B cell (primary cell): ENCODE results near the gene RCBTB1. TPM values are rescaled to one million over a fixed set of nuclear protein-coding genes. Genes with fewer than 3 reads are reported as not detected.
"Not testable (repeated sequence)": the region's sequence is repeated elsewhere in the genome, so short reads cannot be mapped to it uniquely, and the experiment has no call there.

Source experiments
- ATAC-seq: fragments of 200-7000 bp; cut with Tn5 transposase; one replicate; pipeline ENCODE4 v1.10.0; 2021; ENCODE audit warnings: low read depth, mild to moderate bottlenecking, moderate number of reproducible peaks, moderate library complexity
- CTCF ChIA-PET: fragments of 350-600 bp; sonication (Branson Sonifier 250); formaldehyde crosslinking; loops from one replicate; lab custom pipeline; 2021; ENCODE audit warnings: antibody characterized with exemption, inconsistent platforms; lab: Charles Lee
- POLR2A ChIA-PET: fragments of 350-600 bp; sonication (Branson Sonifier 250); formaldehyde crosslinking; loops from one replicate; lab custom pipeline; 2021; ENCODE audit warnings: antibody characterized with exemption; lab: Charles Lee
- DNase-seq: peaks from one replicate; pipeline ENCODE4 v3.0.0; 2013
- H2AFZ ChIP-seq: 2 replicates; pipeline ENCODE4 v1.6.1; 2012; ENCODE audit warnings: mild to moderate bottlenecking, low read depth, low read length; ENCODE audit not compliant: insufficient read depth, poor library complexity, severe bottlenecking
- H3K27ac ChIP-seq, 2 donors: 1 replicate in 1 of 2; 2 replicates in 1 of 2; pipeline ENCODE4 v1.5.1; 2012 to 2013; ENCODE audit warnings: low read length in 2 of 2, mild to moderate bottlenecking in 2 of 2, moderate library complexity in 1 of 2
- H3K27me3 ChIP-seq, 4 experiments: fragments of 200-600 bp in 1 of 4; sonication (generic) in 1 of 4; replicated peaks in 1 of 4; 1 replicate in 2 of 4; 2 replicates in 2 of 4; pipeline versions ENCODE4 v1.6.1 to v1.7.0; 2013 to 2016; ENCODE audit warnings: low read length in 3 of 4, mild to moderate bottlenecking in 2 of 4, mixed read lengths in 1 of 4, moderate library complexity in 1 of 4; ENCODE audit not compliant: insufficient read depth in 4 of 4, control insufficient read depth in 3 of 4; ENCODE audit errors: control extremely low read depth in 1 of 4
- H3K36me3 ChIP-seq, 2 experiments: replicated peaks in 1 of 2; 1 replicate in 1 of 2; 2 replicates in 1 of 2; pipeline versions ENCODE4 v1.6.1 to v1.7.1; 2013; ENCODE audit warnings: low read length in 1 of 2; ENCODE audit not compliant: insufficient read depth in 2 of 2, control insufficient read depth in 1 of 2; ENCODE audit errors: control extremely low read depth in 1 of 2, extremely low read depth in 1 of 2
- H3K4me1 ChIP-seq, 2 donors: fragments of 200-600 bp in 1 of 2; sonication (generic) in 1 of 2; 1 replicate in 1 of 2; 2 replicates in 1 of 2; pipeline versions ENCODE4 v1.5.1 to v1.6.1; 2013 to 2017; ENCODE audit warnings: low read length in 2 of 2; ENCODE audit not compliant: control insufficient read depth in 2 of 2, insufficient read depth in 2 of 2
- H3K4me2 ChIP-seq: replicated peaks from 2 replicates; pipeline ENCODE3; 2012; ENCODE audit warnings: mild to moderate bottlenecking, low read depth, low read length; ENCODE audit not compliant: poor library complexity, severe bottlenecking
- H3K4me3 ChIP-seq, 5 experiments: fragments of 200-600 bp in 1 of 5; sonication (generic) in 1 of 5; 1 replicate in 3 of 5; 2 replicates in 2 of 5; pipeline versions ENCODE4 v1.5.1 to v1.7.0; 2011 to 2016; ENCODE audit warnings: low read length in 4 of 5, mild to moderate bottlenecking in 4 of 5, low read depth in 2 of 5, control low read depth in 1 of 5, moderate library complexity in 1 of 5; ENCODE audit not compliant: insufficient read depth in 1 of 5; ENCODE audit errors: control extremely low read depth in 1 of 5, extremely low read depth in 1 of 5
- H3K79me2 ChIP-seq: fragments of 200-600 bp; sonication (generic); one replicate; pipeline ENCODE4 v1.6.0; 2016; ENCODE audit warnings: low read length; ENCODE audit not compliant: control insufficient read depth, insufficient read depth
- H3K9ac ChIP-seq: fragments of 200-600 bp; sonication (generic); 2 replicates; pipeline ENCODE4 v1.6.1; 2017; ENCODE audit warnings: mild to moderate bottlenecking, low read length, moderate library complexity
- H3K9me3 ChIP-seq, 3 donors: one replicate each; pipeline versions ENCODE4 v1.6.1 to v1.7.1; 2013; ENCODE audit warnings: low read length in 2 of 3; ENCODE audit not compliant: control insufficient read depth in 2 of 3, insufficient read depth in 1 of 3; ENCODE audit errors: control extremely low read depth in 1 of 3
- H4K20me1 ChIP-seq: 2 replicates; pipeline ENCODE4 v1.6.0; 2012; ENCODE audit warnings: mild to moderate bottlenecking, low read length; ENCODE audit not compliant: insufficient read depth, control insufficient read depth, poor library complexity, severe bottlenecking
- H3K27ac Mint-ChIP-seq: one replicate; pipeline ENCODE4 v1.8.0; 2021; ENCODE audit warnings: mixed read lengths
- H3K27me3 Mint-ChIP-seq: one replicate; pipeline ENCODE4 v1.8.0; 2021; ENCODE audit warnings: mixed read lengths
- H3K4me1 Mint-ChIP-seq: one replicate; pipeline ENCODE4 v1.8.0; 2021; ENCODE audit warnings: mixed read lengths
- H3K4me3 Mint-ChIP-seq: one replicate; pipeline ENCODE4 v1.8.0; 2021; ENCODE audit warnings: mixed read lengths
- H3K9me3 Mint-ChIP-seq: one replicate; pipeline ENCODE4 v1.8.0; 2022; ENCODE audit warnings: mixed read lengths; ENCODE audit not compliant: insufficient read depth
- EZH2 ChIP-seq: IDR thresholded peaks from 2 replicates; pipeline ENCODE4 v1.6.1; 2012; ENCODE audit warnings: borderline replicate concordance, low read depth, mild to moderate bottlenecking, moderate library complexity, low read length; ENCODE audit not compliant: insufficient read depth, poor library complexity, severe bottlenecking
- WGBS: methylation state at CpG from one replicate; pipeline ENCODE4 v1.1.5; 2013; ENCODE audit warnings: missing lambda C conversion rate; ENCODE audit not compliant: insufficient coverage; 5-methylcytosine and 5-hydroxymethylcytosine counted together
- intact Hi-C: fragments of 100-400 bp; cut with micrococcal nuclease; formaldehyde crosslinking; loops from one replicate; pipeline ENCODE4 v1.10.0; 2022
- polyA plus RNA-seq: library from polyadenylated mRNA; depleted of rRNA; stranded (reverse); fragments of >200 nt; gene quantifications from 2 replicates; pipeline ENCODE4 v1.2.3, GENCODE V29; 2012
- total RNA-seq, 2 donors: library from RNA; stranded (reverse); fragments of 120-200 nt in 1 of 2; gene quantifications; 1 replicate in 1 of 2; 2 replicates in 1 of 2; pipeline versions ENCODE4 v1.2.3 to v1.2.4, GENCODE V29; 2013 to 2022
- TF ChIP-seq, protein P1 (sequence below): fragments of 200-600 bp; IDR thresholded peaks from one replicate; pipeline ENCODE4 v1.8.0; 2022; ENCODE audit warnings: antibody characterized with exemption, mild to moderate bottlenecking

The RCBTB1 gene
- total and polyA plus RNA-seq, 2 donors (not counting 1 experiment from before 2014, with no cell fraction given) = 10.7 to 35.2 TPM

DNA sequence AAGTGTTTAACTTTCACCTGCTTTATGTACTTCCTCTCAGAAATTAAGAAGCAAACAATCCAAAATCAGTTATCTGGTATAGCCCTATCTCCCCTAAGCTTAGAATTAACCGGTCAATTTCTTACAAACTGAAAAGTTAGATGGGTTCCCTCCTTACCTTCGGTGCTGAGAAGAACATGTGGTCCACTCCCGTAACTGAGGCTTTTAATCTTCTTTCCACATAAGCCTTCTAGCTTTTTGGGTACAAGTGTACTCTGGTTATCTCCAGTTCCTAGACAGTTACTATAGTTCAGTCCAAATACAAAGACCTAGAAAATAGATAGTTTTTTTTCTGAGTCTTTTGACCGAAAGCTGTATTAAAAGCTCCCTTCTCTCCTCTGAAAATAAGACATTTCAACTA is 18.9 kb downstream of the RCBTB1 start:
- no peak overlapping the region for H3K4me2 ChIP-seq
- H3K9me3 ChIP-seq = no peaks in the 10 kb centered on the region
- H4K20me1 ChIP-seq = no peaks in the 10 kb centered on the region
- peaks cover 4 to 17% of the 10 kb centered on the region in 2 experiments for H3K36me3 ChIP-seq
- H3K9ac ChIP-seq = no peak overlapping the region
- DNase-seq = no peak
- Mint-ChIP-seq H3K9me3 (no peaks in the 10 kb centered on the region), H3K4me1 (peaks cover 14% of the 10 kb centered on the region), H3K4me3 (no peak overlapping the region), H3K27me3 (no peaks in the 10 kb centered on the region), H3K27ac (no peak overlapping the region)
- CTCF ChIA-PET = interaction anchor here (1.7 kb wide), 1 partner anchor 41 kb away, joined by 4 read pairs; no protein-coding TSS in a partner anchor
- no peak overlapping the region for H3K4me3 ChIP-seq
- POLR2A ChIA-PET = no interaction called here
- H3K4me1 ChIP-seq = no peaks in the 10 kb centered on the region
- no peak overlapping the region for H2AFZ ChIP-seq
- TF ChIP-seq, protein P1, sequence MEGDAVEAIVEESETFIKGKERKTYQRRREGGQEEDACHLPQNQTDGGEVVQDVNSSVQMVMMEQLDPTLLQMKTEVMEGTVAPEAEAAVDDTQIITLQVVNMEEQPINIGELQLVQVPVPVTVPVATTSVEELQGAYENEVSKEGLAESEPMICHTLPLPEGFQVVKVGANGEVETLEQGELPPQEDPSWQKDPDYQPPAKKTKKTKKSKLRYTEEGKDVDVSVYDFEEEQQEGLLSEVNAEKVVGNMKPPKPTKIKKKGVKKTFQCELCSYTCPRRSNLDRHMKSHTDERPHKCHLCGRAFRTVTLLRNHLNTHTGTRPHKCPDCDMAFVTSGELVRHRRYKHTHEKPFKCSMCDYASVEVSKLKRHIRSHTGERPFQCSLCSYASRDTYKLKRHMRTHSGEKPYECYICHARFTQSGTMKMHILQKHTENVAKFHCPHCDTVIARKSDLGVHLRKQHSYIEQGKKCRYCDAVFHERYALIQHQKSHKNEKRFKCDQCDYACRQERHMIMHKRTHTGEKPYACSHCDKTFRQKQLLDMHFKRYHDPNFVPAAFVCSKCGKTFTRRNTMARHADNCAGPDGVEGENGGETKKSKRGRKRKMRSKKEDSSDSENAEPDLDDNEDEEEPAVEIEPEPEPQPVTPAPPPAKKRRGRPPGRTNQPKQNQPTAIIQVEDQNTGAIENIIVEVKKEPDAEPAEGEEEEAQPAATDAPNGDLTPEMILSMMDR = no peak
- TF ChIP-seq EZH2 = no peak
- no peak overlapping the region for H3K27ac ChIP-seq
- 100% methylated on average over 2 of the region's 4 CpGs for WGBS
- H3K79me2 ChIP-seq = peaks cover 17% of the 10 kb centered on the region
- ATAC-seq = no peak
- intact Hi-C loops = no loop called here
- no peaks in the 10 kb centered on the region for H3K27me3 ChIP-seq

DNA sequence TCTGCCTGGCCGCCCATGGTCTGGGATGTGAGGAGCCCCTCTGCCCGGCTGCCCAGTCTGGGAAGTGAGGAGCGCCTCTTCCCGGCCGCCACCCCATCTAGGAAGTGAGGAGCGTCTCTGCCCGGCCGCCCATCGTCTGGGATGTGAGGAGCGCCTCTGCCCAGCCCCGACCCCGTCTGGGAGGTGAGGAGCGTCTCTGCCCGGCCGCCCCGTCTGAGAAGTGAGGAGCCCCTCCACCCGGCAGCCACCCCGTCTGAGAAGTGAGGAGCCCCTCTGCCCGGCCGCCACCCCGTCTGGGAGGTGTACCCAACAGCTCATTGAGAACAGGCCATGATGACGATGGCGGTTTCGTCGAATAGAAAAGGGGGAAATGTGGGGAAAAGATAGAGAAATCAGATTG is 19.9 kb downstream of the RCBTB1 start:
- CTCF ChIA-PET, H3K9me3 Mint-ChIP-seq: not testable (repeated sequence)

More for the DNA sequence above, 19.9 kb downstream of the RCBTB1 start:
- H4K20me1 ChIP-seq, H2AFZ ChIP-seq, intact Hi-C loops, H3K27ac ChIP-seq, H3K4me3 Mint-ChIP-seq, H3K27ac Mint-ChIP-seq, H3K27me3 ChIP-seq, H3K4me1 Mint-ChIP-seq, DNase-seq, H3K9me3 ChIP-seq, H3K9ac ChIP-seq, H3K27me3 Mint-ChIP-seq, H3K4me1 ChIP-seq, POLR2A ChIA-PET, ATAC-seq, H3K4me3 ChIP-seq, H3K4me2 ChIP-seq: not testable (repeated sequence)
- peaks cover 13% of the 10 kb centered on the region for H3K79me2 ChIP-seq
- H3K36me3 ChIP-seq = peaks cover 4 to 26% of the 10 kb centered on the region in 2 experiments
- 98% methylated on average over 7 of the region's 25 CpGs for WGBS
